GM12891 (cell line): ENCODE results near the gene NIT1.

Experiments used
- DNase-seq: peaks from one replicate; pipeline ENCODE4 v3.0.0; 2011; ENCODE audit warnings: low spot score; ENCODE audit not compliant: insufficient read length
- FAIRE-seq: peaks from 2 replicates; lab custom pipeline; 2011; peaks lifted over from hg19 to GRCh38; lab: Jason Lieb, UNC
- PAX5 ChIP-seq: IDR thresholded peaks from 2 replicates; pipeline ENCODE4 v1.6.1; 2011; ENCODE audit warnings: low read length, moderate library complexity, mild to moderate bottlenecking; ENCODE audit not compliant: insufficient read depth, severe bottlenecking
- POLR2A ChIP-seq: IDR thresholded peaks from 2 replicates; pipeline ENCODE4 v1.6.1; 2011; ENCODE audit warnings: low read depth, low read length, control low read depth
- POLR2AphosphoS5 ChIP-seq: IDR thresholded peaks from 2 replicates; pipeline ENCODE4 v1.6.1; 2011; ENCODE audit warnings: low read depth, low read length, control low read depth
- POU2F2 ChIP-seq: IDR thresholded peaks from 2 replicates; pipeline ENCODE4 v1.6.1; 2011; ENCODE audit warnings: low read depth, mild to moderate bottlenecking, control low read depth, low read length, moderate library complexity
- SPI1 ChIP-seq: IDR thresholded peaks from 2 replicates; pipeline ENCODE4 v1.6.1; 2011; ENCODE audit warnings: low read depth, low read length, control low read depth
- TAF1 ChIP-seq: IDR thresholded peaks from 2 replicates; pipeline ENCODE4 v1.6.1; 2011; ENCODE audit warnings: low read depth, low read length, control low read depth

NIT1 gene

DNA sequence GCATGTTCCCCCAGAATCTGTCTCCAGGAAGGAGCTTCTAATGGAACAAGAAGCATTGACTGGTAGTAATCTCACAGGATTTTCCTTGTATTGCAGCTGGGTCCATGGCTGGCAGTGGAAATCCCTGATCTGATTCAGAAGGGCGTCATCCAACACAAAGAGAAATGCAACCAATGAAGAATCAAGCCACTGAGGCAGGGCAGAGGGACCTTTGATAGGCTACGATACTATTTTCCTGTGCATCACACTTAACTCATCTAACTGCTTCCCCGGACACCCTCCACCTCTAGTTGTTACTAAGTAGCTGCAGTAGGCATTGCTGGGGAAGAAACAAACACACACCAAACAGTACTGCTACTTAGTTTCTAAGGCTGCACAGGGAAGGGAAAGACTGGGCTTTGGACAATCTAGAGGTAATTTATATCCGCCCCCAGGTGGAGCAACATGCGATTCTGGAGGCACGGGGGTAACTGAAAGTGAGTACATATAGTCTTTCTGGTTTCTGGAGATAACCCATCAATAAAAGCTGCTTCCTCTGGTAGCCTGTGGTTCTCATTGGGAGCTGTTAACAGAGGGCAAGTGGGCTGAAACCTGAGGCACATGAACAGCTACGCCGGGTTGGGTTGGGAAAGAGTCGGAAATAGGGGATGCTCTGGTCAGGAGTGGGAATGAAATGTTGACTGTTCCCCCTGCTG, 40.6 kb downstream of the NIT1 start:
- FAIRE-seq (no peak), DNase-seq (no peak)
- TF ChIP-seq POU2F2: no peak
- TF ChIP-seq TAF1: no peak
- TF ChIP-seq POLR2A: no peak
- TF ChIP-seq POLR2AphosphoS5: no peak
- TF ChIP-seq SPI1: no peak
- no peak for TF ChIP-seq PAX5

DNA sequence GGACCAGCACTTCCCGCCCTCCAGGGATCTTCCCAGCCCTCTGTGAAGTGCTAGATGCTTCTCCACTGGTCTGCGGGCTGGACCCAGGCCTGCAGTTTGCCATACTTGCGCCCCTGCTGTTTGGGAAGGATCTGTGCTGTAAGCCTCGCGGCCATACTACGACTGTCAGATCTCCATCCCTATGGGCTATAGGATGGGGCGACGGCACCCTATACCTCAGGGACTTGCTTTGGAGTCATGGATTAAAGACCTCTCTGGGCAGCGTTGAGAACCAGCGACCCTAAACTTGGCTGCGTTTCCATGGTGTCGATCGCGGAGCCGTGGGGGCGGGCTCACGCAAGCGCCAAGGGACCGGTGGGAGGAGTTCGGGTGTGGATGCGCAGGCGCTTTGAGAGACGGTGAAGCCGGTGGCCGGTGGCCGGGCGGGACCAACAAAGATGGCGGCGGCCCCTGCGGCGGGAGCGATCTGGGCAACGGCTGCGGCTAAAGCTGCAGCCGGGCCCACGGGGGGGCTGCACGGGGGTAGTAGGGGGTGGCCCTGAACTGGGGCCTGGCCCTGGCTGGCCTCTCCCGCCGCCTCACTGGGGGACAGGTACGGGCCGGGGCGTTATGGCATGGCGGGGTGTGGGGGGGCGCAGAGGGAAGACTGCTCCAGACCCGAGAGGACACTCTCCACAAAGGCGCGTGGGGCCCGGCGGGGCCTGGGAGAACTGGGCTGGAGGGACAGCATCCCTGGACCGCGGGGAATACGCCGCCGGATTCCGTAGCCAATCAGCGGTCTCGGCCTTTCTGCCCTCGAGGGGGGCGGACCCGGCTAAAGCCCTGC, 41.4 kb downstream of the NIT1 start, which contains the start of gene USP21:
TSS of gene USP21 (plus strand) at position 414 of the 826 bp plus-strand sequence. CDS start 1,141 bp downstream, outside the sequence.
- FAIRE-seq (peak; percentile 76), DNase-seq (peak; percentile 97)
- TF ChIP-seq TAF1 (peak; percentile 94), POLR2AphosphoS5 (peak; percentile 46), POU2F2 (peak; percentile 10; the same call in 1 of the 2 replicates), PAX5 (no peak), POLR2A (peak; percentile 74; the same call in 1 of the 2 replicates), SPI1 (no peak)

DNA sequence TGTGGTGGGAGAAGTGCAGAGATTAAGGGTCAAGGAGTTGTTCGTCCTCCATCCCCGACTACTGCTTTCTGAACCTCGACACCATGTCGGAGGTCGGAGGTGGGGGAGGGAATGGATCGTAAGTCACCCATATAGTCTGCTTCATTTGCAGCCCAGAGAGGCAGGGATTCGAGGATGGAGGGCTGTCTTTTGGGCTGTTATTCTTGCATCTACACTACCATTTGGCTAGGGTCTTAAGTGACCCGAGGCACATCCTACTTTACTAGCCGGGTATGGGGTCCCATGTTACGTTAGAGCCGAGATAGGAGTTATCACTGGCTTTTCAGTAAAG, 42.0 kb downstream of the NIT1 start:
- FAIRE-seq (peak; percentile 71), DNase-seq (no peak)
- TF ChIP-seq PAX5 (no peak), POU2F2 (no peak), POLR2A (no peak), TAF1 (no peak)

DNA sequence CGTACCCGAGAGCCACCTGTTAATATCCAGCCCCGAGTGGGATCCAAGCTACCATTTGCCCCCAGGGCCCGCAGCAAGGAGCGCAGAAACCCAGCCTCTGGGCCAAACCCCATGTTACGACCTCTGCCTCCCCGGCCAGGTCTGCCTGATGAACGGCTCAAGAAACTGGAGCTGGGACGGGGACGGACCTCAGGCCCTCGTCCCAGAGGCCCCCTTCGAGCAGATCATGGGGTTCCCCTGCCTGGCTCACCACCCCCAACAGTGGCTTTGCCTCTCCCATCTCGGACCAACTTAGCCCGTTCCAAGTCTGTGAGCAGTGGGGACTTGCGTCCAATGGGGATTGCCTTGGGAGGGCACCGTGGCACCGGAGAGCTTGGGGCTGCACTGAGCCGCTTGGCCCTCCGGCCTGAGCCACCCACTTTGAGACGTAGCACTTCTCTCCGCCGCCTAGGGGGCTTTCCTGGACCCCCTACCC, 42.8 kb downstream of the NIT1 start:
- DNase-seq (no peak), FAIRE-seq (no peak)
- TF ChIP-seq POLR2A (no peak), PAX5 (no peak), TAF1 (no peak), POLR2AphosphoS5 (no peak), SPI1 (no peak), POU2F2 (no peak)

DNA sequence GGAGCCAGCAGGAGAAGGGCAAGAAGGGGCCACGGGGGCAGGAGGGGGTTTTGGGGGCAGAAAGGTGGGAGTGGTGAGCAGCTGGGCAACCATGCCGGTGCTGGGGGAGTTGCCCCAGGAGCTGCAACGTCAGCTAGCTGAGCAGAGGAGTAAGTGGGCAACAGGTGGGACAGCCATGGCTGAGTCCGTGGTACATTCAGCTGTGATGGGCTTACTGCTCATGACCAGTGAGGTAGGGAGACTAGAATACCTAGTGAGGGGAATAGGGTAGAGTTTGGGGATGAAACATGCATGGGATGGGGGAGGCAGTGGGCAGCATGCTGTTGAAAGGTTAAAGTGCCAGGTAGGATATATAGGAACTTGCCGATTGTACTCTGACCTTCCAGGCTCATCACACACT, 43.7 kb downstream of the NIT1 start:
- TF ChIP-seq TAF1 (no peak), POLR2A (no peak), PAX5 (no peak), SPI1 (no peak), POU2F2 (no peak), POLR2AphosphoS5 (no peak)
- no peak for DNase-seq
- no peak for FAIRE-seq

DNA sequence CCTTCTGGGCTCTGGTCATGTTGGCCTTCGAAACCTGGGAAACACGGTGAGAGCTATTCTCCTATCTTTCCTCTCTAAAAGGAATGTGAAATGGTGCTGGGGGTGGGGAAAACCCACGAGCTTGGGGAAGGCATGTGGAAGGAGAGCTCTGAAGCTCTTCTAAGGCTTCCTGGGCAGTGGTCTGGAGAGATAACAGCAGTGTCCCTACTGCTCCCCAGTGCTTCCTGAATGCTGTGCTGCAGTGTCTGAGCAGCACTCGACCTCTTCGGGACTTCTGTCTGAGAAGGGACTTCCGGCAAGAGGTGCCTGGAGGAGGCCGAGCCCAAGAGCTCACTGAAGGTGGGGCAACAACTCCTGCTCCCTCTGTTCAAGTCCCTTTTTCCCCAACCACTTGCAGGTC, 44.1 kb downstream of the NIT1 start:
- TF ChIP-seq TAF1 (no peak), POLR2A (no peak), PAX5 (no peak), POLR2AphosphoS5 (no peak), POU2F2 (no peak), SPI1 (no peak)
- FAIRE-seq (no peak), DNase-seq (no peak)

DNA sequence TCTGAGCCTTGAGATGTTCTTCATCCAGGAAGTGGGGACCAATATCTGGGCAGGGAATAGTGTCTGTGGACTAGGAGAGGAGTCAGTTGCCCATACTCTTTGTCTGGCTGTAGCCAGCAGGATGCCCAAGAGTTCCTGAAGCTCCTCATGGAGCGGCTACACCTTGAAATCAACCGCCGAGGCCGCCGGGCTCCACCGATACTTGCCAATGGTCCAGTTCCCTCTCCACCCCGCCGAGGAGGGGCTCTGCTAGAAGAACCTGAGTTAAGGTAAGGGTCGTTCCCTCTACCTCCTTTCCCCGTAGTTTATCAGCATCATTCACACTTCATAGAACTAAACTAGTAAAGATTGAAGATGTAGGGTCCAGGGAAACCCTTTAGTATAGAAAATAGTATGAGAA, 44.9 kb downstream of the NIT1 start:
- DNase-seq: no peak
- no peak for FAIRE-seq
- TF ChIP-seq POU2F2: no peak
- no peak for TF ChIP-seq SPI1
- no peak for TF ChIP-seq POLR2AphosphoS5
- TF ChIP-seq TAF1: no peak
- no peak for TF ChIP-seq PAX5
- no peak for TF ChIP-seq POLR2A

DNA sequence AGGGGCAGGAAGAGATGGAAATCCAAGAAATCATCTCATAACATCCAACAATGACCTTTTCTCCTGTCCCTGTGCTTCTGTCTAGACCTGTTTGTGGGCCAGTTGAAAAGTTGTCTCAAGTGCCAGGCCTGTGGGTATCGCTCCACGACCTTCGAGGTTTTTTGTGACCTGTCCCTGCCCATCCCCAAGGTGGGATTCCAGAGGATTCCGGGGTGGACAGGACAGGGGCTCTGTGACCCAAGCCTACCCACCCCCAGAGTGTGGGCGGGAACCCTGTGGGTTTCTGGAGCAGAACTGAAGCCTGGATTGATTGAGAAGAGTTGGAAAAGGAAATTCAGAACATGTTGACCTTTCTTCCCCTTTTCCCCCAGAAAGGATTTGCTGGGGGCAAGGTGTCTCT, 45.9 kb downstream of the NIT1 start:
- TF ChIP-seq PAX5 (no peak), SPI1 (no peak)
- FAIRE-seq: no peak
- DNase-seq: no peak

DNA sequence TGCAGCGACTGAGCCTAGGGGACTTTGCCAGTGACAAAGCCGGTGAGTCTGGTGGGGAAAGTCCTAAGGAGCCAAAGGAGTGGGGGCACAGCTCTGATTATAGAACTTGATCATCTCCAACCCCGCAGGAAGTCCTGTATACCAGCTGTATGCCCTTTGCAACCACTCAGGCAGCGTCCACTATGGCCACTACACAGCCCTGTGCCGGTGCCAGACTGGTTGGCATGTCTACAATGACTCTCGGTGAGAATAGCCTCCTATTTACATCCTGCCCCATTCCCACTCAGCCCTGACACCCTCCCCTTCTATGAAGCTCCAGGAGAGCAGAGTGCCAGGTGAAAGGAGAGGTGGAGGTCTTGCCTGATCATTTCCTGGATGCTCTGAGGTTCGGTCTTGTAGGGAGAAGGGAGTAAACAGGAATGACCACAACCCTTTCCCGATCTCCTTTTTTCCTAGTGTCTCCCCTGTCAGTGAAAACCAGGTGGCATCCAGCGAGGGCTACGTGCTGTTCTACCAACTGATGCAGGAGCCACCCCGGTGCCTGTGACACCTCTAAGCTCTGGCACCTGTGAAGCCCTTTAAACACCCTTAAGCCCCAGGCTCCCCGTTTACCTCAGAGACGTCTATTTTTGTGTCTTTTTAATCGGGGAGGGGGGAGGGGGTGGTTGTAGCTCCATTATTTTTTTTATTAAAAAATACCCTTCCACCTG, 47.2 kb downstream of the NIT1 start:
- DNase-seq (no peak), FAIRE-seq (no peak)
- TF ChIP-seq POLR2AphosphoS5 (no peak), TAF1 (no peak), POLR2A (no peak), POU2F2 (no peak), PAX5 (no peak), SPI1 (no peak)
